HG03457 (cell line): ENCODE data around the gene PLD5.
"Not testable (repeated sequence)": the region's sequence is repeated elsewhere in the genome, so short reads cannot be mapped to it uniquely, and the experiment has no call there.

Experiments
- ATAC-seq: cut with Tn5 transposase; IDR thresholded peaks from one replicate; pipeline ENCODE4 v1.9.1; 2021; ENCODE audit warnings: moderate number of reproducible peaks; ENCODE audit not compliant: unreplicated experiment

Gene PLD5

DNA sequence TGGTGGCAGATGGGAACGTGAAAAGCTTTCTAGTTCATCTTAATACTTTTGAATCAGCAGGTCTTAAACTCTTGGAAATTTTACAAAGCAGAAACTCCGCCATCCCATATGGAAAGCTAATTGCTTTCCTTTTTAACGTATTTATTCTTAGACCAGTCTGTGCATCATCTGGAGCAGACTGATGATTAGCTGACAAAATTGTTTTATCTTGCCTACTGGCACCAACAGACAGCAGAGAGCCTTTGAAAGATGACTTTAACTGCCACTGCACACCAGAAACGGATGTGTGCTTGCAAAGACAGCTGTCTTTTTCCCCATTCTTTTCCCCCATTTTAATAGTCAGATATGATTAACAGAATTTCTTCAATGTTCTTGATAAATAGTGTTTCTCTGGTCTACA lies 97.0 kb downstream of the PLD5 start:
- no peak for ATAC-seq

DNA sequence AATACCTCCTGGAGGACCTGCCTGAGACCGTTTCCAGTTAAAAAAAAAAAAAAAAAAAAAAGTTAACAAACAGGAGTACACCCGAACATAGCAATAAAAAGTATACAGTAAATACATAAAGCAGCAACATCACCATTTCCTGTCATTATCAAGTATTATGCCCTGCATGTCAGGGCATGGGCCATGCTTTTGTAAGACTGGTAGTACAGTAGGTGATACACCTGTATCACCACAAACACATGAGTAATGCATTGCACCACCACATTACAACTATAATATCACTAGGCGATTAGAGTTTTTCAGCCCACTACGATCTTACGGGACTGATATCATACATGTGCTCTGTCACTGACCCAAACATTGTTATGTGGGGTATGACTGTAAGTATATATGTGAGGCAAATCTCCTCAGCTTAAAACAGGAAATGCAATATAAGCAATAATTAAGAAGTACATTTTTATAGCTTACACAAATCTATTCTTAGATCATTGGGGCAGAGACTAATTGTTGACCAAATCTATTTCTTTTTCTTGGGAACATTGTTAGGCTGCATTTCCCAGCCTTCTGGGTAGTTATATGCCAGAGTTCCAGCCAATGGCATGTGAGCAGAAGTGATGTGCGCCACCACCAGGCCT lies 98.1 kb downstream of the PLD5 start:
- ATAC-seq, result no peak

DNA sequence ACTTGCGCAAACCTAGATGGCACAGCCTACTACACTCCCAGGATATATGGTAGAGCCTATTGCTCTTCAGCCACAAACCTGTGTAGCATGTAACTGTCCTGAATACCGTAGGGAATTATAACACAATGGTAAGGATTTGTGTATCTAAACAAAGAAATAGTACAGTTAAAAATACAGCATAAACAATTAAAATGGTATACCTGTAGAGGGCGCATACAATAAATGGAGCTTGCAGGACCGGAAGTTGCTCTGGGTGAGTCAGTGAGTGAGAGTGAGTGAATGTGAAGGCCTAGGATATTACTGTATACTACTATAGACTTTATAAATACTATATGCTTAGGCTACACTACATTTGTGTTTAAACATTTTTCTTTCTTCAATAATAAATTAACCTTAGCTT lies 99.3 kb downstream of the PLD5 start:
- ATAC-seq, result no peak

DNA sequence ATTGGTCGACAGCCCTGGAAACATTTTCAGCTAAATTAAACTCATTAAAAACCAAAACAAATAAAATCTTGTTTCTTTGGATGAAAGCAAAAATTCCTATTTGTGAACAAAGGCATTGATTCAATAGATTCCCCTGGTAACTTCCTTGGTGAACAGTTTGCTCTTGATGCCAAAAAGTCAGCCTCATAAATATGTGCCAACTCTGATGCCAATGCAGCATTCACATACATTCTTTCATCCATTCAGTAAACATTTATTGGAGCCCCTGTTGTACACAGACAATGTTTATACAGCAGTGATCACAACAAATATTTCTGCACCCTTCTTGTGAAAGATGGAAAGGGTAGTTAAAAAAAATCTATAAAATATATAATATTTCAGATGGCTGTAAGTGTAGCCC lies 107.8 kb downstream of the PLD5 start:
- ATAC-seq, result no peak

DNA sequence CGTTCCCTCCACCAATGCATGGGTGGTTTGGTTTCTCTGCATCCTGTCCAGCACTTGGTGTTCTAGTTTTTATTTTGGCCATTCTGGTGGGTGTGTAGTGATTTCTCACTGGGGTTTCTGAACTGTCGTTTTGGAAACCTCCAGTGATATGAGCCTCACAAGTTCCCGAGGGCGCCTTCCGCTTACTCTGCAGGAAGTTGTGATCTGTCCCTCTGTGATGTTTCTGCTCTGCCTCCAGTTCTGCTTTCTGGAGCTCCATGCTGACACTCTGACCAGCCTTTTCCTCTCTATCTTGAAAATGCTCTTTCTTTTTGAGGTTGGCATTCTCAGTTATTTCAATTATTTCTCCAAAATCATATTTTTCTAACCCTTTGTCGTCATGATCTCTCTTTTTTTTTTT lies 111.6 kb downstream of the PLD5 start:
- ATAC-seq, result no peak

DNA sequence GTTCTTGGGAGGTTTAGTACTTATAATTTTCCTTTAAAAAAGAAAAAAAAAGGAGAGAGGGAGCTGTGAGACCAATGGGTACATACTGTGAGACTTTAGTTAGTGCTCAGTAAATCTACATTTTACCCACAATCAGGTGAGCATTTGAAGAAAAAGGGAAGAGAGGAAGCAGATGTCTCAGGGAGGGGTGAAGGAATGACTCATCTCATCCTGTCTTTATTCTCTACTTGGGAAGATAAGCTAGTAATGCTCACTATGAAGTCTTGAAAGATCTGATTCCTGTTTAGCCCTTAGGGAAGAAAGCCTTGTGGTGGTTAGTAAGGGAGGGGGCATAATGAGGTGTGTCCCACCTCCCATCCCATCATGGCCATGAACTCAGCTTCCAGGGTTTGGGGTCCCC lies 112.6 kb downstream of the PLD5 start:
- no peak for ATAC-seq

DNA sequence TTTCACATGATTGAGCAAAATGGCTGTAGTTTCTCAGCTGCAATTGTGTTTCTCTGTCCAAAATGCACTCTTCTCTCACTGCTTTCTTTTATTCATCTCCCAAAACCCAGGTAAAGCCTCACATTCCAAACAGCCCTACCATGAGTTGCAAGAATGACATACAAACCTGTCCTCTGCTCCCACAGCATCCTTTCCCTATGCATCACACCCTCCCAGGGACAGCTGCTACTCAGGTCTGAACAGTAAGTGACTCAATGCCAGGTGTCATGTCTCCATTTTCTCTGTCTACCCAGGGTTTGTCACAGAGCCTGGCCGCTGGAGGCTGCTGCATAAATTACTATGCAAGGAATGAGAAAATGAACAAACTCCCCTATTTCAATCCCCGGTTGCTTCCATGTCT lies 118.5 kb downstream of the PLD5 start:
- ATAC-seq, result no peak

DNA sequence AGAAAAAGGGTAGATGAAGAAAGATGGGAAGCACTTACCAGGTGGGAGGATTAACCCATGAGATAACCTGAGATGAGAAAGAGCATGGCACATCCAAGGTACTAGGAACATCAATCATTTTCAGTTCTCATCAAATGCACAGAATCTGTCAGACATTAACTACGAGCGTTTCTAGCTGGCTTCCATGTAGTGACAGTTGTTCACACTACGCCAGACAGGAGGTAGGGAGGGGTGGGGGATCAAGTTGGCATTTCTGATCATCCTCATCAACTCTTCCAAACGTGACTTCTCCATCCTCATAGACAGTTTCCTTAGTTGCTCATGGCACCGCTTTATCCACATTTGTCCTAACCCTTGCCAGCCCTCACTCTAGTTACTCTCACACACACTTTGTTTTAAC lies 120.2 kb downstream of the PLD5 start:
- no peak for ATAC-seq

DNA sequence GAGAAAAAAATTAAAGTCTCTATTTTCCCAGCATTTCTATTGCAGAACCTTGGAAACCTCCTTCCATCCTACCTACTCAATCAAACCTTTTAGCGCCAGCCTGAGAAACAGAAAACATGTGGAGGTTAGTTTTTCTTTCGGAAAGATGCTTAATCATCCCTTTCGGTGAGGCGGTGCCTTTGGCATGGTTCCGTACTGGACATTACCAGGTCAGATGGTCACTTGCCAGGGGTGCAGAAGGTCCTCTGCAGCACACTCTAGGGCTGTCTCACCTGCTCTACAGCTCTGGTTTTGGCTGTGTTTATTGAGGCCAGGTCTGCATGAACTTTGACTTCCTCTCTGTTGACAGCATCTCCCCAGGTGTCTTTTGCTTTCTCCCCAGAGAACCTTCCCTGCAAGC lies 121.5 kb downstream of the PLD5 start:
- no peak for ATAC-seq

DNA sequence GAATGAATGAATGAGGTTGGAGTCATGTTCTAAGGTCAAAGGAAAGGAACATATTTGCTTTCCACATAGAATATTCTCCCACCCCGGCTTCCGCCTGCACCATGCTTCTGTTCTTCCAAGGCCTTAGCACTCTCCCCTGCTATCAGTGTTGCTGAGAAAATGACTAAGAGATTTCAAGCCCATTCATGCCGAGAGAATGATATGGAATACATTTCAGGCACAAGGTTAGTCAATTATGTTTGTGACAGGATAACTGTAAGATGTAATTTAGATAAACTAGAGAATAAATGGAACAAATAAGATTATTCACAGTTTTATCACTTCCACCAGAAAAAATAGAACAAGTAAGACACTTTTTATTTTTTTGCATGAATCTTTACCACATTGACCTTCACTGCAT lies 122.6 kb downstream of the PLD5 start:
- no peak for ATAC-seq

DNA sequence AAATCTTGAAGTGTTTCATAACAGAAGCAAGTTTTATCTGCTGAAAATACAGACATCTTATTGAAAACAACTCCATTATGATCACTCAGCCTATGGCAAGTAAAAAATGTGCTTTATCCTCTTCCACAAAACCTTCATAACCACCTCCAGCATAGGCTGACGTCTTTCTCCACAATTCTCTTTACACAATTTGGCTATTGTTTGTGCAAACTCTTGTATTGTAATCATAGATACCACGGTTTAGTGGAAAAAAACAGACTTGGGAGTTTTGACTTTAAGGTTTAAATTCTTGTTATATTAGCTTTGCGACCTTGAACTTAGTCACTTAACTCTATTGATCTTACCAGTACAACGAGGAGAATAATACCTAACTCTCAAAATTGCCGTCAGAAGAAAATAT lies 126.1 kb downstream of the PLD5 start:
- ATAC-seq, result no peak

DNA sequence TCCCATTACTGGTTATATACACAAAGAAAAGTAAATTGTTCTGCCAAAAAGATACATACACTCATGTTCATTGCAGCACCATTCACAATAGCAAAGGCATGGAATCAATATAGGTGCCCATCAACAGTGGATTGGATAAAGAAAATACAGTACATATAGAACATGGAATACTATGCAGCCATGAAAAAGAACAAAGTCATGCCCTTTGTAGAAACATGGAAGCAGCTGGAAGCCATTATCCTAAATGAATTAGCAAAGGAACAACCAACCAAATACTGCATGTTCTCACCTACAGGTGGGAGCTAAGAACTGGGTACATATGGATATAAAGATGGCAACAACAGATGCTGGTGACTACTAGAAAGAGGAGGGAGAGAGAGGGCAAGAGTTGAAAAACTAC lies 132.6 kb downstream of the PLD5 start:
- ATAC-seq, result no peak

DNA sequence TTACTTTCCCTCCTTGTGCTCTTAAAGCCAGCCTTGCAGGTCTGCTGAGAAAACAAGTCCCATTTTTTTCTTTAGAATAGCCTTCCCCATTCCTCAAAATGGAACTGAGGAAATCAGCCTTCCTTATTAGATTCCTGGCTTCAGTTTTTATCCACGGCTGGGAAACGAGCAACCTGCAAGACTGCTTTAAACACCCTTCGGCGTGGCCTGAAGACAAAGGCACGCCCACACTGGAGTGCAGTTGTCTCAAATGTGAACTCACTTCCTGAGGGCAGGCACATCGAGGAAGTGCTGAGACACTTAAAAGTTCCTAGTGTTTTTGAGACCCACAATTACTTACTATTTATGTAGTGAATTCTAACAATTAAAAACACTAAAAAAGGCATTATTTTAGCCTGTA lies 148.4 kb downstream of the PLD5 start:
- not testable (repeated sequence) for ATAC-seq

DNA sequence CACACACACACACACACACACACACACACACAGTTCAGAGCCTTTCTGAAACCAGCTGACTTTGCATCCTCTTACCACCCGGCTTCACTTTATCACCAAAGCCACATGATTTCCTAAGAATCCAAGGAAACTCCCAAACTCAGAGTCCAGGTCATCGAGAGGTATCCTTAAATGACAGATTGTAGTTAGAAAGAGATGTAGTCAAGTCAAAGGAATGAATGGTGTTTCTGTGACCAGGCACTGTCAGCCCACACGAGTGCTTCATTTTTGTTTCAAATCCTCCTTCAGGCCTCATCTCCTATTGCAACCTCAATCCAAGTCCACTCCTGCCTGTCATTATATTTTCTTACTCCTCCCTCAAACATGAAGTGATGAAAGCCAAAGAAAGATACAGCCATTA lies 174.1 kb downstream of the PLD5 start:
- not testable (repeated sequence) for ATAC-seq

DNA sequence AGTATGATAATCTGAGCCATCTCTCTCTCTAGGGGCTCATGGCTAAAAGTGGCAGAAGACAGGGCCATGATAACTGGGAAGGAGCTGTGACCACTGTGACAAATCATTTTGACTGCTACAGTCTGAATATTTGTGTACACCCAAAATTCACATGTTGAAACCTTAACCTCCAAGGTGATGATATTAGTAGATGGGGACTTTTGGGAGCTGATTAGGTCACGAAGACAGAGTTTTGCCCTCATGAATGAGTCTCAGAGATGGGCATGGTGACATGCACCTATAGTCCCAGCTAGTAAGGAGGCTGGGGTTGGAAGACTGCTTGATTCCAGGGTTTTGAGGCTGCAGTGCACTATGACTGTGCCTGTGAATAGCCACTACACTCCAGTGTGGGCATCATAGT lies 174.9 kb downstream of the PLD5 start:
- ATAC-seq, result no peak

DNA sequence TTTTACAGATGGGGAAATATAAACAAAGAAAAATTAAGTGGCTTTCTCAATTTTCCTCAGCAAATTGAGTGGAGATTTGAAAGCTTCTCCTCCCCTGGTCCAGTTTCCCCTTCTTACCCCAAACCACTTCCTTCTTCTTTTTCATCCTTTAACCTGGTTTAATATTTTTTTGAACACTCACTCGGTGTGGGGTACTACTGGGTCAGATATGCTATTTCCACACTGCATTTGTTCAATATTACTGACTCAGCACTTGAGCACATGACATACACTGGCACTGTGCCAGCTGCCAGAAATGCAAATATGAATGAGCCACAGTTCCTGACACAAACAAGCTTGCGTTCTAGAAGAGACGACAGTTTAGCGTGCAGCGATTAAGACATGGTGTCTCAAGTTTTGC lies 193.6 kb downstream of the PLD5 start:
- peak; percentile 90 for ATAC-seq

DNA sequence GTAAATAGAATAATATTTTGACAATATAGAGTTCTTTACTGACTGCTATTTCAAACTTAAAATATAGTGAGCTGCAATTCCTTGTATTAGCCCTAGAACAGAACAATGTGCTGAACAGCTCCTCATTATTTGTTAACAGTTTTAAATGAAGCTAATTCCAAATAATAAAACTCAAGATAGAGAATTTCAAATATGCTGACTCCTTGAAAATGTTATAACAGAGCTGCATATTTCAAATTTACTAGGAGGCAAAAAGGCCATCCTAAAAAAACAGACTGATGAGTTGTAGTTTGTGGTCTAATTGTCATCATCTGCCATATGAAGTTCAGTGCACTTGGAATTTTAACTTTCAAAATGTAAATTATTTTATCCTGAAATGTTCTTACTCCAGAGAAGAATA lies 197.1 kb downstream of the PLD5 start:
- ATAC-seq, result not testable (repeated sequence)

DNA sequence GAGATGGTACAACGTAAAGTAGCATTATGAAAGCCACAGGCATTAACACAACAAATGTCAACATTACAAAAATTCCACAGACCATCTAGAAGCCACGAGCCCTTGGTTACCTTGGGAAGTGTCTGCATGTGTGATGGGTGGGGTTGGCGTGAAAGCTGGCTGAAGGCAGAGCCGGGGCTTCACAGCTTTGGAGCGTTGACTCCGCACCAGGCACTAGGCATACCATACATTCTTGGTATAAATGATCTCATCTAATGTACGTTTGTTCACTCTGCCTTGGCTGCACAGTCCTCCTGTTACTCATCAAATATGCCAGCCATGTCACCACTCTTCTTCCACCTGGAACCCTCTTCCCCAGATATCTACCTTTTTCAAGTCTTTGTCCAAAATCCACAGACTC lies 202.5 kb downstream of the PLD5 start:
- not testable (repeated sequence) for ATAC-seq

DNA sequence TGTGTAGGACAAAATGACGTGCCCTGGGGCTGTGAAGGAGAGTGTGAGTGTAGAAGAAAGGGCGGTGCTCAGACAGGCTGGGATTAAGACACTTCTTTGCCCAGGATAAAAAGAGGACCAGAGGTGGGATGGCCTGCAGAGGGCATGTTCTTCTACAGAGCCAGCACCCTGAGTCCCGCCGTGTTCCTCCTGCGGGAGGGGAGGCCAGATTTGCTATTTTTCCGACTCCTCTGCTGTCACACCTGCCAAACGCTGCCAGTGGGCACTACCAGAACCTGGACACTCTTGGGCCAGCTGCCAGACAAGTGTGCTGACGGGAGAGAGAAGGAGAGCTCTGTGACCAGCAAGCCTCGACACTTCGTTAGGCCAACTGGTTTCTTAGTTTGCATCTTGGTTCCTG lies 206.4 kb downstream of the PLD5 start:
- no peak for ATAC-seq

DNA sequence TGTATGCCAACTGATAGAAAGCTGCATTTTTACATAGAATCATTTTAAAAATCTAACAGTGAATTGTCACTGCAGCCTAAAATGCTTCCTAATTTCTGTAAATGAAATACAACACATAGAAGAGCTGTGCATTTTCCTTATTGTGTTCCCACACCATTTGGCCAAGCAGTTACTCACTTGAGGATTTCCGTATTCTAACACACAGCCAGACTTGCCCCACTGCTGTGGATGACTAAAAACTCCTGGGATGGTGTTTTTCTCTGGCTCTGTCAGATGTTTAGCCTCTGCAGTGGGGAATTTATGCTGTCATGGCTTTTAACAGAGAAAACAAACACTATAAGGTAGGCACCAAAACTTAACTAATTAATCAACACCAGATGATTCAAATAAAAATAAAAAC lies 209.6 kb downstream of the PLD5 start:
- not testable (repeated sequence) for ATAC-seq

DNA sequence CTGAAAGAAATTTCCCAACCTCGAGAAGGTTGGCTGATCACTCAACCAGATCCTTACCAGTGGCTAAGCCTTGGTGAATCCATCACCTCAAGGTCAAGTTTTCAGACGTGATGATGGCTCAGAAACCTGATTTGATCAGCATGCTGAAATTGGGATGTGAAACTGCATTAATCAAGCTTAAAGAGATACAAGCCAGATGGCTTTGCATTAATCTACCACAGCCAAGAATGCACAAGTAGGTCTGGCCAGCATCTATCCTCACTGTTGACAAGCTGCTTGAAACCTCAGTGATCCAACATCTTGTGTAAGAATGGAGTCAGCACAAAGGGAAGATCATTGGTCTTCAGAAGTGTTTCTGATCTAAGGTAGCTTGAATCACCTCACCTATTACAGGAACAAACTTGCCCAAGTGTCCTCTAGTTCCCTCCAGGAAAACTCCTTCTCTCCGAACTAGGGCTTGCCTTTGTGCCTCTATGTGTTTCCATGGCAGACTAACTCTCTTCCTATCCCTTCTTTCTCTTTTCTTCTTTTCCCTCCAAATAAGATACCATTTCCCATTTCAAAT lies 210.3 kb downstream of the PLD5 start:
- not testable (repeated sequence) for ATAC-seq

DNA sequence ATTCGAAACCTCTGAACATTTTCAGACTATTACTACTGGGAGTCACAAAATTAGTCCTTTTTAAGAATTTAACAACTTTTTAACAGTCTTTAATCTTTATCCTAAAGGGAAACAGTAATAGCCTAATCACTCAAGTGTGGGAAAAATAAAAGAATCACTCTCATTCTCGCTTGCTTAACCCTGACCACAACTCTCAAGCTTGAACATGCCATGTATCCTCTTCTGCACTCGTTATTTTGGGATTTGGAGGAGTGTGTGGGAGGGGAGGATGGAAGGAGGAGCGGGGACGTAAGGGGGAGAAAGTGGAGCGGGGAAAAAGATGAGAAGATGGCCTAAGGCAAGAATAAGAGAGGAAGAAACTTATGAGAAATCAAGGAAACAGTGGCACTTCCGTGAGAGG lies 215.8 kb downstream of the PLD5 start:
- not testable (repeated sequence) for ATAC-seq

DNA sequence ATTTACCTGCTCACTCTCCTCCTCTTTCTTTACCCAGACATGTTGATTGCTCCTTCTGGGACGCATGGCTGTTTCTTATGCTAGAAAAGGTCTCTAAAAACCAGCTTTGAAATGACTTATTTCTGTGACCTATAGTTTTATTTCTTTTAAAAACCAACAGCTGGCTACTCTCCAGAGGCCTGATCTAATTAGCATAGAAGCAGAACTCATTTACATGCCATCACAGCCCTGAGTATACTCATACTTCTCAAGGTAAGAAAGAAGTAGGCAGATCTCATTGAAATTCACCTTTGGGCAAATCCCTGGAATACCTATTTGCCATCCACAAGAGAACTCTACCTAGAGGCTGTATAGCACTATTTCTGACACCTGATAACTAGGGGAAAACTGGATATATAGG lies 230.7 kb downstream of the PLD5 start:
- not testable (repeated sequence) for ATAC-seq
